ENCODE data around the gene CERS1.

DNA sequence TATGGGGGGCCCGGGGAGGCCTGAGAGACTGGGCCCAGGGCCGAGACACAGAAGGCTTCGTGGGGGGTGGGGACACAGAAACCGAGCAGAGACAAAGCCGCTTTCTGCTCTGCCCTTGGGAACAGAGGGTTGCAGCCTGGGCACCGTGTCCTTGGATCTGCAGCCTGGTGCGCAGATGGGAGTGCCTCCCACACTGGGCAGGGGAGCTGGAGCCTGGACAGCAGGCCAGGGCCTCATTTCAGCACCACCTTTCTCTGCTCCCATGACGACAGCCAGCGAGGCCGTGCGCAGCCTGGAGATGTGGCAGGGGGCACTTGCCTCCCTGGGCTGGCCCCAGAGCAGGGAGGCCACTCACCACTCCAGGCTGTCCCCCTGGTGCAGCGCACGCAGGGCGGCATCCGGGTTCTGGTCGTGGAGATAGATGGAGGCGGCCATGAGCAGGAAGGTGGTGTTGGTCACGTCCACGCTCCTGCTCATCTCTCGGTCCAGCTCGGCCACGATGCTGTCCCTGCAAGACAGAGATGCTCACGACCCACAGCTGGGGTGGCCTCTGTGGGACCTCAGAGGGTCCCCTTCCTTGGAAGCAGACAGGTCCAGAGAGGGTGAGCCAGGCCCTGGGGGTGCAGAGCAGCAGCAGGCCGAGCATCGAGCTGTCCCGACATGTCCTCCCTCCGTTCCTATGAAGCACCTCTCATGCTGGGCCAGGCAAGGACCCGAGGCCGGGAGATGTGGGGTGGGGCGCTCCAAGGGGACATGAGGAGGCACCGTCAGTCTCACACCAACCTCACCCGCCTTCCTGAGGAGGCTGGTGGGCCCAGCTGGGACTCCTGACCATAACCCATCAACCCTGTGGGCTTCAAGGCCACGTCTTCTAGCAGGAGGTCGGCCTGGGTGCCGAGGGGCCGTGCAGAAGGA, 10.9 kb upstream of the CERS1 start:
- TF ChIP-seq CTCF (IDR thresholded peaks at IDR 0.05), result no peak
- TF ChIP-seq POLR2A (IDR thresholded peaks at IDR 0.05), result no peak
